GM12891 (cell line): ENCODE data around the gene MAP3K20.

Source experiments
- POLR2A ChIP-seq: IDR thresholded peaks from 2 replicates; pipeline ENCODE4 v1.6.1; 2011; ENCODE audit warnings: low read depth, low read length, control low read depth
- POLR2AphosphoS5 ChIP-seq: IDR thresholded peaks from 2 replicates; pipeline ENCODE4 v1.6.1; 2011; ENCODE audit warnings: low read depth, low read length, control low read depth
- POU2F2 ChIP-seq: IDR thresholded peaks from 2 replicates; pipeline ENCODE4 v1.6.1; 2011; ENCODE audit warnings: low read depth, mild to moderate bottlenecking, control low read depth, low read length, moderate library complexity
- SPI1 ChIP-seq: IDR thresholded peaks from 2 replicates; pipeline ENCODE4 v1.6.1; 2011; ENCODE audit warnings: low read depth, low read length, control low read depth
- TAF1 ChIP-seq: IDR thresholded peaks from 2 replicates; pipeline ENCODE4 v1.6.1; 2011; ENCODE audit warnings: low read depth, low read length, control low read depth

- TF ChIP-seq POLR2A (no peak), POLR2AphosphoS5 (no peak), SPI1 (no peak), POU2F2 (no peak), TAF1 (no peak)
Observed at GRCh38 chr2:173161040-173161439, 85.4 kb downstream of the MAP3K20 start.
